H1 (cell line): ENCODE data around the gene MSI2. TPM values are rescaled to one million over a fixed set of nuclear protein-coding genes. Genes with fewer than 3 reads are reported as not detected.

Experiments
- CTCF ChIA-PET: fragments of 300-600 bp; sonication (Branson Sonifier 250); formaldehyde crosslinking; loops from one replicate; lab custom pipeline; 2021; ENCODE audit not compliant: partially characterized antibody; lab: Charles Lee
- POLR2A ChIA-PET: fragments of 300-600 bp; sonication (Branson Sonifier 250); formaldehyde crosslinking; loops from one replicate; lab custom pipeline; 2021; ENCODE audit warnings: inconsistent platforms; ENCODE audit not compliant: partially characterized antibody; lab: Charles Lee
- DNase-seq, 2 experiments: peaks; one replicate each; pipeline versions ENCODE4 v3.0.0 to v3.0.0-alpha.2; 2010 to 2022; ENCODE audit warnings: low spot score in 2 of 2, low read depth in 1 of 2, mixed read lengths in 1 of 2
- FAIRE-seq: peaks from 2 replicates; lab custom pipeline; 2011; peaks lifted over from hg19 to GRCh38; lab: Jason Lieb, UNC
- H2AFZ ChIP-seq: 2 replicates; pipeline ENCODE4 v1.8.1; 2012; ENCODE audit warnings: low read length, inconsistent platforms
- H2AK5ac ChIP-seq: 2 replicates; pipeline ENCODE4 v1.6.1; 2013; ENCODE audit warnings: low read depth, low read length
- H2BK120ac ChIP-seq: replicated peaks from 2 replicates; pipeline ENCODE3; 2013; ENCODE audit warnings: low read depth, low read length, inconsistent platforms
- H2BK12ac ChIP-seq: 2 replicates; pipeline ENCODE4 v1.6.1; 2013; ENCODE audit warnings: low read depth, low read length
- H2BK15ac ChIP-seq: 2 replicates; pipeline ENCODE4 v1.6.1; 2013; ENCODE audit warnings: low read length
- H2BK20ac ChIP-seq: 2 replicates; pipeline ENCODE4 v1.6.1; 2013; ENCODE audit warnings: low read length
- H2BK5ac ChIP-seq: 2 replicates; pipeline ENCODE4 v1.6.1; 2013; ENCODE audit warnings: low read depth, low read length
- H3K14ac ChIP-seq: 2 replicates; pipeline ENCODE4 v1.6.1; 2013; ENCODE audit warnings: inconsistent platforms; ENCODE audit not compliant: insufficient read length
- H3K18ac ChIP-seq: 2 replicates; pipeline ENCODE4 v1.6.1; 2013; ENCODE audit warnings: low read length; ENCODE audit errors: extremely low read depth
- H3K23ac ChIP-seq: 2 replicates; pipeline ENCODE4 v1.6.1; 2013; ENCODE audit warnings: inconsistent platforms; ENCODE audit not compliant: insufficient read length
- H3K23me2 ChIP-seq: 2 replicates; pipeline ENCODE4 v1.6.1; 2013; ENCODE audit warnings: low read depth, low read length
- H3K27ac ChIP-seq: 2 replicates; pipeline ENCODE4 v1.6.1; 2011; ENCODE audit warnings: low read depth, low read length, inconsistent platforms
- H3K27me3 ChIP-seq, 4 experiments: replicated peaks in 1 of 4; 1 replicate in 1 of 4; 2 replicates in 3 of 4; pipeline versions ENCODE4 v1.6.1 to v1.8.1; 2011 to 2013; ENCODE audit warnings: low read length in 3 of 4, mild to moderate bottlenecking in 3 of 4, inconsistent platforms in 2 of 4, mixed read lengths in 2 of 4, moderate library complexity in 1 of 4; ENCODE audit not compliant: control insufficient read depth in 3 of 4, insufficient read depth in 3 of 4; ENCODE audit errors: extremely low read depth in 1 of 4
- H3K36me3 ChIP-seq, 4 experiments: 2 replicates each; pipeline versions ENCODE4 v1.6.1 to v1.8.1; 2011 to 2013; ENCODE audit warnings: mild to moderate bottlenecking in 4 of 4, low read length in 3 of 4, moderate library complexity in 2 of 4, control low read depth in 1 of 4, inconsistent platforms in 1 of 4; ENCODE audit not compliant: insufficient read depth in 4 of 4, control insufficient read depth in 2 of 4
- H3K4ac ChIP-seq: replicated peaks from 2 replicates; pipeline ENCODE3; 2013; ENCODE audit warnings: low read length, low read depth, mixed read lengths, inconsistent platforms; ENCODE audit not compliant: insufficient read length
- H3K4me1 ChIP-seq, 4 experiments: replicated peaks in 1 of 4; 1 replicate in 1 of 4; 2 replicates in 3 of 4; pipeline versions ENCODE4 v1.6.1 to v1.8.1; 2011 to 2013; ENCODE audit warnings: low read length in 3 of 4, inconsistent platforms in 2 of 4, mixed read lengths in 1 of 4; ENCODE audit not compliant: insufficient read depth in 4 of 4, control insufficient read depth in 3 of 4
- H3K4me2 ChIP-seq, 2 experiments: 2 replicates each; pipeline versions ENCODE4 v1.6.1 to v1.8.1; 2011 to 2013; ENCODE audit warnings: low read depth in 2 of 2, low read length in 2 of 2, control low read depth in 1 of 2, inconsistent platforms in 1 of 2, mild to moderate bottlenecking in 1 of 2; ENCODE audit not compliant: insufficient read depth in 1 of 2
- H3K4me3 ChIP-seq, 4 experiments: fragments of 200-600, 300-600 bp in 1 of 4; sonication (generic), shearing (Covaris generic), sonication (Bioruptor Twin) in 1 of 4; 2 replicates each; pipeline versions ENCODE4 v1.5.1 to v1.8.1; 2011 to 2016; ENCODE audit warnings: low read length in 4 of 4, low read depth in 3 of 4, control low read depth in 2 of 4, inconsistent platforms in 2 of 4, mild to moderate bottlenecking in 2 of 4, mixed read lengths in 1 of 4, moderate library complexity in 1 of 4; ENCODE audit not compliant: insufficient read depth in 2 of 4; ENCODE audit errors: extremely low read depth in 1 of 4
- H3K56ac ChIP-seq: replicated peaks from 2 replicates; pipeline ENCODE3; 2013; ENCODE audit warnings: low read depth, mild to moderate bottlenecking, mixed read lengths, low read length, inconsistent platforms; ENCODE audit not compliant: insufficient read length
- H3K79me1 ChIP-seq: 2 replicates; pipeline ENCODE4 v1.6.1; 2013; ENCODE audit warnings: low read depth, low read length, control low read depth
- H3K79me2 ChIP-seq, 2 experiments: 2 replicates each; pipeline versions ENCODE4 v1.6.1 to v1.8.1; 2012 to 2013; ENCODE audit warnings: low read length in 2 of 2, mild to moderate bottlenecking in 2 of 2, inconsistent platforms in 1 of 2; ENCODE audit not compliant: insufficient read depth in 2 of 2, control insufficient read depth in 1 of 2
- H3K9ac ChIP-seq, 4 experiments: replicated peaks in 1 of 4; 1 replicate in 1 of 4; 2 replicates in 3 of 4; pipeline versions ENCODE4 v1.6.1 to v1.8.1; 2011 to 2013; ENCODE audit warnings: low read depth in 3 of 4, low read length in 3 of 4, control low read depth in 2 of 4, mild to moderate bottlenecking in 2 of 4, moderate library complexity in 2 of 4, inconsistent platforms in 1 of 4; ENCODE audit errors: extremely low read depth in 1 of 4
- H3K9me3 ChIP-seq, 2 experiments: 2 replicates each; pipeline versions ENCODE4 v1.6.1 to v1.8.1; 2012 to 2013; ENCODE audit warnings: mild to moderate bottlenecking in 2 of 2, moderate library complexity in 2 of 2, control low read depth in 1 of 2, inconsistent platforms in 1 of 2, low read depth in 1 of 2, low read length in 1 of 2, mixed read lengths in 1 of 2; ENCODE audit not compliant: insufficient read depth in 2 of 2
- H4K20me1 ChIP-seq, 2 experiments: replicated peaks in 1 of 2; 2 replicates each; pipeline versions ENCODE3 to v1.8.1; 2011 to 2013; ENCODE audit warnings: inconsistent platforms in 2 of 2, low read length in 2 of 2, mild to moderate bottlenecking in 1 of 2; ENCODE audit not compliant: insufficient read depth in 2 of 2, control insufficient read depth in 1 of 2
- H4K5ac ChIP-seq: 2 replicates; pipeline ENCODE4 v1.6.1; 2013; ENCODE audit warnings: low read length, low read depth, mixed read lengths, inconsistent platforms; ENCODE audit not compliant: insufficient read length
- H4K8ac ChIP-seq: 2 replicates; pipeline ENCODE4 v1.8.0; 2013; ENCODE audit warnings: mild to moderate bottlenecking, moderate library complexity, low read length, inconsistent platforms; ENCODE audit not compliant: insufficient read depth; ENCODE audit errors: extremely low read depth
- H4K91ac ChIP-seq: replicated peaks from 2 replicates; pipeline ENCODE3; 2013; ENCODE audit warnings: low read length, mixed read lengths, inconsistent platforms; ENCODE audit not compliant: insufficient read length
- CBX5 ChIP-seq: fragments of 300-800, 300-1000 bp; sonication (generic); IDR thresholded peaks from 2 replicates; pipeline ENCODE4 v1.7.1; 2016; ENCODE audit warnings: antibody characterized with exemption, low read length, low read depth
- CHD1 ChIP-seq: IDR thresholded peaks from 2 replicates; pipeline ENCODE4 v1.6.1; 2012; ENCODE audit warnings: low read depth, low read length, improper control_type of control experiment
- EGR1 ChIP-seq: IDR thresholded peaks from 2 replicates; pipeline ENCODE4 v1.6.1; 2011; ENCODE audit warnings: low read depth, low read length, borderline replicate concordance
- FOSL1 ChIP-seq: IDR thresholded peaks from 2 replicates; pipeline ENCODE4 v1.6.1; 2011; ENCODE audit warnings: mild to moderate bottlenecking, low read depth, low read length, moderate library complexity; ENCODE audit not compliant: insufficient read depth
- HDAC2 ChIP-seq, 2 experiments: fragments of 300-600 bp in 1 of 2; sonication (generic) in 1 of 2; IDR thresholded peaks; 2 replicates each; pipeline ENCODE4 v1.6.1; 2011 to 2012; ENCODE audit warnings: low read depth in 2 of 2, low read length in 2 of 2, mild to moderate bottlenecking in 2 of 2, moderate library complexity in 2 of 2, borderline replicate concordance in 1 of 2, inconsistent platforms in 1 of 2
- JUND ChIP-seq: IDR thresholded peaks from 2 replicates; pipeline ENCODE4 v1.6.1; 2011; ENCODE audit warnings: mild to moderate bottlenecking, improper control_type of control experiment, low read length
- KDM1A ChIP-seq: fragments of 200-600, 300-600 bp; sonication (generic); IDR thresholded peaks from 2 replicates; pipeline ENCODE4 v1.7.1; 2016; ENCODE audit warnings: mild to moderate bottlenecking, low read length, borderline replicate concordance
- NRF1 ChIP-seq: IDR thresholded peaks from 2 replicates; pipeline ENCODE4 v1.6.1; 2011; ENCODE audit warnings: mild to moderate bottlenecking, low read depth, low read length, improper control_type of control experiment
- RBBP5 ChIP-seq: IDR thresholded peaks from 2 replicates; pipeline ENCODE4 v1.7.1; 2012; ENCODE audit warnings: low read depth, mild to moderate bottlenecking, inconsistent platforms, low read length, moderate library complexity, borderline replicate concordance
- SIN3A ChIP-seq, 2 experiments: IDR thresholded peaks in 1 of 2; conservative IDR thresholded peaks in 1 of 2; 2 replicates each; pipeline ENCODE4 v1.6.1; 2011 to 2012; ENCODE audit warnings: low read length in 2 of 2, improper control_type of control experiment in 1 of 2, low read depth in 1 of 2, mild to moderate bottlenecking in 1 of 2
- SUZ12 ChIP-seq: fragments of 200-600 bp; sonication (generic); IDR thresholded peaks from 2 replicates; pipeline ENCODE4 v1.6.1; 2012; ENCODE audit warnings: mild to moderate bottlenecking, inconsistent platforms, low read length, moderate library complexity, mixed read lengths
- WGBS, 2 experiments: shearing (Covaris generic) in 1 of 2; methylation state at CpG; one replicate each; pipeline versions ENCODE4 v1.1.6 to v1.1.7; 2013 to 2015; ENCODE audit warnings: low lambda C conversion rate in 2 of 2, mixed read lengths in 2 of 2, inconsistent platforms in 1 of 2, low coverage in 1 of 2, missing lambda C conversion rate in 1 of 2; ENCODE audit not compliant: insufficient replicate concordance in 2 of 2, insufficient coverage in 1 of 2, insufficient read length in 1 of 2; ENCODE audit errors: extremely low coverage in 1 of 2, missing lambda C conversion rate in 1 of 2; 5-methylcytosine and 5-hydroxymethylcytosine counted together
- polyA plus RNA-seq, 7 experiments: library from polyadenylated mRNA; depleted of rRNA in 3 of 7; stranded (reverse) in 5 of 7; unstranded in 2 of 7; fragments of >200 nt in 5 of 7; fragments of 200-250 nt in 2 of 7; gene quantifications; 1 replicate in 5 of 7; 2 replicates in 1 of 7; 4 replicates in 1 of 7; pipeline versions ENCODE4 v1.2.1 to v1.2.3, GENCODE V29; 2011 to 2013; ENCODE audit warnings: missing spikeins in 2 of 7, mixed read lengths in 2 of 7
- total RNA-seq: library from RNA; stranded (reverse); fragmentation: NEBNext Ultra II Directional; extraction: Animal tissue kit (Norgen Biotek cat#: 25700); gene quantifications from 2 replicates; pipeline ENCODE4 v1.2.1, GENCODE V29; 2021
- TF ChIP-seq, protein P1 (sequence below): IDR thresholded peaks from 2 replicates; pipeline ENCODE4 v1.6.1; 2011; ENCODE audit warnings: low read depth, mild to moderate bottlenecking, low read length; ENCODE audit not compliant: insufficient read depth

The MSI2 gene
- total and polyA plus RNA-seq, 2 of the 8 experiments (the other 6 are each of a cell fraction or from before 2014, with no cell fraction given) = 36.7 to 80.6 TPM

DNA sequence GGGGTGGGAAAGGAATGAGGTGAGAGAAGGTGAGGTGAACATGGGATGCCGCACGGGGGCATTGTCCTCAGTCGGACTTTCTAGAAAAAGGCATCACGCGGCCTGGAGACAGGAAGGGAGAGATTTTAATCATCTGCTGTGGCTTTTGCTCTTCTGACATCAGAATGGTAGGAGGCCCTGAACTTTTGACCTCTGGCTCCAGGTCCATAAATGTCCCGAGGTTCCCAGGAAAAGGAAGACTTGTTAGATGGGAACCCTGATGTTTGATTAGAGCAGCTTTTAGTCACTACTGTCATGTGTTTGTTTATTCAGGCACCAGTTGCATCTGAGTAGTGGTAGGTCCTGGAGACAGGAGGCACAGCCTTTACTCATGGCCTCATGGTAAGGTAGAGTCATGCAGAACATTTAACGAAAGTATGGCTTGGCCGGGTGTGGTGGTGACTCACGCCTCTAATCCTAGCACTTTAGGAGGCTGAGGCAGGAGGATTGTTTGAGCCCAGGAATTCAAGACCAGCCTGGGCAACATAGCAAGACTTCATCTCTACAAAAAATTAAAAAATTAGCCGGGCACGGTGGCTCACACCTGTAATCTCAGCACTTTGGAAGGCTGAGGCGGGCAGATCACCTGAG lies 203.1 kb downstream of the MSI2 start:
- no peak overlapping the region for H2BK15ac ChIP-seq
- H4K20me1 ChIP-seq = no peaks in the 10 kb centered on the region
- no peak overlapping the region for H3K18ac ChIP-seq
- H4K8ac ChIP-seq = no peak overlapping the region
- H3K9me3 ChIP-seq = no peaks in the 10 kb centered on the region
- H3K14ac ChIP-seq = no peak overlapping the region
- peaks cover 0 to 11% of the 10 kb centered on the region in 2 experiments; a peak in 1 of 4 replicates for H3K79me2 ChIP-seq
- H3K4me1 ChIP-seq = peaks cover 0 to 9% (median 3%) of the 10 kb centered on the region in 4 experiments; a peak in 5 of 7 replicates
- ChIA-PET POLR2A (interaction anchor here (1.8 kb wide), 1 partner anchor 8 kb away, joined by 5 read pairs; no protein-coding TSS in a partner anchor), CTCF (interaction anchor here (1.3 to 2.6 kb wide), 2 partner anchors 12 to 217 kb away, joined by 3 to 16 read pairs; no protein-coding TSS in a partner anchor)
- no peak overlapping the region for H2BK12ac ChIP-seq
- H3K27me3 ChIP-seq = no peaks in the 10 kb centered on the region
- WGBS, 2 experiments = 94% methylated on average over 12 of the region's 12 CpGs; no CpG with 5 or more reads in 1 of the 2 experiments
- no peak overlapping the region for H4K91ac ChIP-seq
- H4K5ac ChIP-seq = no peak overlapping the region
- no peak overlapping the region for H3K9ac ChIP-seq
- no peak overlapping the region for H3K56ac ChIP-seq
- no peak overlapping the region for H2BK120ac ChIP-seq
- H3K27ac ChIP-seq = no peak overlapping the region
- no peak overlapping the region for H3K4me2 ChIP-seq
- peaks cover 3% of the 10 kb centered on the region; the same call in 1 of the 2 replicates for H3K23me2 ChIP-seq
- no peak overlapping the region for H3K4me3 ChIP-seq
- DNase-seq (no peak), FAIRE-seq (no peak)
- no peak overlapping the region for H2AFZ ChIP-seq
- H2BK5ac ChIP-seq = no peak overlapping the region
- H3K4ac ChIP-seq = no peak overlapping the region
- H3K79me1 ChIP-seq = no peaks in the 10 kb centered on the region; the same call in 1 of the 2 replicates
- no peaks in the 10 kb centered on the region for H3K36me3 ChIP-seq
- no peak overlapping the region for H2AK5ac ChIP-seq
- H3K23ac ChIP-seq = no peak overlapping the region
- no peak overlapping the region for H2BK20ac ChIP-seq
- TF ChIP-seq RBBP5 = no peak
- no peak for TF ChIP-seq HDAC2 (IDR thresholded peaks at IDR 0.05; ENCODE audit: borderline replicate concordance in 1 of 2, low read depth in 2 of 2, low read length in 2 of 2)
- no peak for TF ChIP-seq FOSL1
- TF ChIP-seq CHD1 = no peak
- no peak for TF ChIP-seq NRF1
- no peak for TF ChIP-seq SUZ12
- TF ChIP-seq SIN3A (conservative IDR thresholded peaks at IDR 0.05 in 1 of 2, IDR thresholded peaks at IDR 0.05 in 1 of 2; ENCODE audit: low read depth in 1 of 2, low read length in 2 of 2) = no peak
- TF ChIP-seq KDM1A = no peak
- TF ChIP-seq EGR1 = no peak
- no peak for TF ChIP-seq CBX5
- no peak for TF ChIP-seq JUND
- TF ChIP-seq, protein P1, sequence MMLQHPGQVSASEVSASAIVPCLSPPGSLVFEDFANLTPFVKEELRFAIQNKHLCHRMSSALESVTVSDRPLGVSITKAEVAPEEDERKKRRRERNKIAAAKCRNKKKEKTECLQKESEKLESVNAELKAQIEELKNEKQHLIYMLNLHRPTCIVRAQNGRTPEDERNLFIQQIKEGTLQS = no peak
